GM19023 (cell line): ENCODE results near the gene NGFR.

Experiments used
- ATAC-seq: cut with Tn5 transposase; IDR thresholded peaks from one replicate; pipeline ENCODE4 v1.9.1; 2021; ENCODE audit warnings: mild to moderate bottlenecking, moderate library complexity; ENCODE audit not compliant: unreplicated experiment

The NGFR gene

DNA sequence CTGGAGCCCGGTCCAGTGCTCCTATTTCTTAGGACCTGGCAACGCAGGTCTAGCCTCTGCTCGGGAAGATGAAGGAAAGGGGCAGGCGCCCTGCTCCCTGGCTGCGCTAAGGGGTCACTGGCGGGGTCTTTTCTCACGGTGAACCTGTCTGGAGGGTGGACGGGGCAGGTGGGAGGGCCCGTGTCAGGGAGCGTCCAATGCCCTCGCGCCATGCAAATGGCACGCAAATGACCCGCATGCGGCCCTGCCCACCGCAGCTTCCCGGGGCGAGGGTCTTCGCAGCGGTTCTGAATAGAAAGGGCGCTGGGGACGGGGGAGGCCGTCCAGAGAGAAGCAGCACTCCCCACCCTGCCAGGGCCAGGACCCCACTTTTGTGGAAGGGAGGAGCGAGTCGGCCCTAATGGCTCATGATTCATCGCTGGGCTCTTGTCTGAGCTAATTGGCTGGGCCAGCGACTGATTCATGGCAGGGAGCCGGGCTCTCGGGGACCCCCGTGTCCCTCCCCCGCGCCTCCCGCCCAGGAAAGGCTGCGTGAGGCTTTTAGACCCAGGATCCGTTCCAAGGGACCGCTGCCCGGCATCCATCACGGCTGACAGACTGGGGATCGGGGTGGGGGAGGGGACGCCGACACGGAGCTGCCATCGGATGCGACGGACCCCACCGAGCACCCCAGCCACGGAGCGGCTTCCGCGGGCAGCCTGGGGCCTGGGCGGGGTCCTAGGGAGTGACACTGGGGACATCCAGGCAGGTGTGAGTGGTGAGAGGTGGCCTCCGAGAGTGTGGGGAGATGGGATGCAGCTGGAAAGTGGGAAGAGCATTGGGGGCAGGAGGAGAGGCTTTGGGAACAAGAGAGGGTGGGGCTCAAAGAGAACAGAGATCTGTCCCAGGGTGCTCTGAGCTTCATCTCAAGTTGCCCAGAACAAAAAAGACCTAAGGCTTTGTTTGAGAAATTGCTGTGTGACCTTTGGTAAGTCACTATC, 25.0 kb upstream of the NGFR start:
- no peak for ATAC-seq

GRCh38 chr17:49471089-49471683, 23.9 kb upstream of the NGFR start:
- ATAC-seq, result no peak

DNA sequence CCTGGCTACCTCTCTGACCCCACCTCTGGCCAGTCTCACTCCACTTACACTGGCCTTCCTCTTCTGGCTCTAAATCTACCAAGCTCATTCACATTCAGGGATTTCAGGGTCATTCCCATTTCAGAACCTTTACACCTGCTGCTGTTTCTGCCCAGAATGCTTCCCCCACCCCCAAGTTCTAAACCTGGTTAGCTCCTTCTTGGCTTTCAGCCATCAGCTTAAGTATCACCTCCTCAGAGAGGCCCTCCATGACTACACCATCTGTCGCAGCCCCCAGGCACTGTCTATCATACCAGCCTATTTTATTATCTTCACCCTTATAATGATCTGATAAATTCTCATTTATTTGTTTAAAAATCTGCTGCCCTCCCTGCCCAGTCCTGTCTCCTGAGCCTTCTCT, 23.3 kb upstream of the NGFR start:
- ATAC-seq, result no peak

- ATAC-seq, result no peak
Observed at GRCh38 chr17:49472527-49472926, 22.6 kb upstream of the NGFR start.

DNA sequence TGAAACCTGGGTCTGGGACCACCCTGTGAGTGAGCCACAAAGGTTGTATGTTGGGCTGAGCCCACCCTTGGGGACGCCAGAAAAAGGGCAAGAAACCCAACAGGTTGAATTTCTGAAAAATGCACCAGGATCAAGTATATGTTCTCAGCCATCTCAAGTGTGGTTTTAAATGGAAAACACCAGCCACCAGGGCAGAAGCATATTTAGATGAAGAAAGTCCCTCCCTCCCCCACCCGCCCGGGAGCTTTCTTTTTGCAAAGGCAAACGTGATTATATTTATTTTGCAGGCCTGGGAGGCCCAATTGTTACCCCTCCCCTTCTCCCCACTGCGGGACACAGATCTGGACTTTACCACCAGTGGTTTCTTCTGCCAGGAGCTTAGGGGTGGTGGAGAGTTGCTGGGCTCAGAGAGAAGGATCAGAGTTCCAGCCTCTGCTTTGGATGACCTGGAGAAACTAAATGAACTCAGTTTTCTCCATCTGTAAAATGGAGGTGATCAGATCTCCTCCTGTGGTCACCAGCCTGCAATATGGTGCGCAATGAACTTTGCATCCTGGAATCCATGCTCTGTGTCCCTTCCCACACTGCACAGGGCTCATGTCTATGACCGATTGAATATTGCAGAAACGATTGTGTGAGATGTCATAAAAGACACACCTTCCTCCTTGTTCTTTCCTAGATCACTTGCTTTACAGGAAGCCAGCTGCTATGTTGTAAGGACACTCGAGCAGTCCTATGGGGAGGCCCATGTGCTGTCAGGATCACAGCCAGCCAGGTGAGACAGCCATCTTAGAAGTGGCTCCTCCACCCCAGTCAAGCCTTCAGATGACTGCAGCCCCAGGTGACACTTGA, 21.0 kb upstream of the NGFR start:
- ATAC-seq, result no peak

GRCh38 chr17:49477709-49478108, 17.4 kb upstream of the NGFR start:
- no peak for ATAC-seq

- no peak for ATAC-seq
Observed at GRCh38 chr17:49480836-49481615, 14.1 kb upstream of the NGFR start.

DNA sequence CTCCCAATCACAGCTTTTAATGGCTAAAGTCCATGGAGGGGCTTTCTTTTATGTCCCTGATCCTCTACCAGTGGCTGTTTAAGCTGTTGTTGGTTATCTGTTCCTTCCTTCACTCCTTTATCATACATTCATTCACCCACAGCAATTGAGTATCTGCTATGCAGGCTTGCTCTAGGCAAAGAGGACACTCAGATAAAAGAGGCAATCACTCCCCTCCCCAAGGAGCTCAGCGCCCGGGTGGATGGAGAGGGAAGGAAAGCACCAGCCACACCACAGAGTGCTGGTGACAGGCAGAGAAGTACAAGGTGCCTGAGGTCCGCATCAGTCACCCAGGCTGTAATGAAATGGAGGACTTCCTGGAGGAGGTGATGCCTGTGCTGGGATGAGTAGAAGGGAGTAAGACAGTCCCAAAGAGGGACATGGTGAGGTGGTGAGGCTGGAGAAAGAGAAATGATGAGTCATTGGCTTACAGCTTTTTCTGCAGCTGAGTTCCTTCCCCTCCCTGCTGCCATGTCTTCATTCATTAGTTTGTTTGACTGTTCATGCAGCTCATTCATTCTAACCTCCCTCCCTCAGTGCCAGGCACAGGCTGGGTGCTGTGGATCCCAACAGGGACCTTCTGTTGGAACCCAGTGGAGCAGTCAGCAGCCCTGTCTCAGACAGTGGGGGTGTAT, 12.8 kb upstream of the NGFR start:
- no peak for ATAC-seq

- ATAC-seq, result no peak
Observed at GRCh38 chr17:49483599-49484509, 11.2 kb upstream of the NGFR start.

DNA sequence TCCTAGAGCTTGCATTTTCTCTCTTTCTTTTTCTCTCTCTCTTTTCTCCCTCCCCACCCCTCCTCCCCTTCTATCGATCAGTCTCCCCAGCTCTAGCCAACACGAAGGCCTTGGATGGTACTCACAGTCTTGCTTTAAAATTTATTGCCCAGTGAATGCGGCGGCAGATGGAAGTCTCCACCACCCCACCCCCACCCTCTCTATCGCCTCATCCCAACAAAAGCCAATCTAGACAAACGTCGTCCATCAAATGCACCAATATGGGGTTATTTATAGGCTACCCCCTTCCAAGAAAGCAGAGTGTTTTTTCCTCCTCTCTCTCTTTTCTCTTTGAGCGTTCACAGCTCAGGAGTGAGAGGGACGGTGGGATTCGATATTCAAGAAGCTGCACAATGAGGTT, 10.5 kb upstream of the NGFR start:
- no peak for ATAC-seq

GRCh38 chr17:49486012-49486641, 9.0 kb upstream of the NGFR start:
- ATAC-seq, result no peak

- ATAC-seq, result no peak
Observed at GRCh38 chr17:49487183-49487582, 7.9 kb upstream of the NGFR start.

DNA sequence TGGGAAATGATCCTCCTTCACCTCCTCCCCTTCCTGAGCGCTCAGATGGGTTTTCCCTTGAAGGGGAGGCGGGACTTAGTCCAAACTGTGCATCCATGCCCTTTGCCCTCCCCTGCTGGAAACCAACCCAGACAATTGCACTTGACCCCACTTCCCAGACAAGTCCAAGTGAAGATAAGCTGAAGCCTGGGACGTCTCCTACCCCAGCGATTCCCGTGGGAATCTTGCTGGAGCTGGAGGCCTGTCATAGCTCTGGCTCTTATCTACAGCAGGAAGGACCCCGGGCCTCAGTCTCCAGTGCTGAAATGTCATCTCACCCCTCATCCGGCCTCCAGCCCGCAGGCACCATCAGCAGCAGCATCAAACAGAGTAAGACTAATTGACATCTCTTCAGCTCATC, 6.5 kb upstream of the NGFR start:
- no peak for ATAC-seq

DNA sequence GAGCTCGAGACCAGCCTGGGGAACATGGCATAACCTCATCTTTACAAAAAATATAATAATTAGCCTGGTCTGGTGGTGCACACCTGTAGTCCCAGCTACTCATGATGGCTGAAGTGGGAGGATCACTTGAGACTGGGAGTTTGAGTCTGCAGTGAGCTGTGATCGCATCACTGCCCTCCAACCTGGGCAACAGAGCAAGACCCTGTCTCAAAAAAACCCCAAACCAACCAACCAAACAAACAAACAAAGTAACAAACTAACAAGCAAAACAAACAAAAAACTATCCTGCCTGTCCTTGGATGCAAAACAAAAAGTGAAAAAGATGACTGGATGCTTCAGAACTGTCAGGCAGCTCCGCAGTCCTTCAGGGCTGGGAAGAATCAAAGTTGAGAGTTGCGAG, 5.7 kb upstream of the NGFR start:
- no peak for ATAC-seq

DNA sequence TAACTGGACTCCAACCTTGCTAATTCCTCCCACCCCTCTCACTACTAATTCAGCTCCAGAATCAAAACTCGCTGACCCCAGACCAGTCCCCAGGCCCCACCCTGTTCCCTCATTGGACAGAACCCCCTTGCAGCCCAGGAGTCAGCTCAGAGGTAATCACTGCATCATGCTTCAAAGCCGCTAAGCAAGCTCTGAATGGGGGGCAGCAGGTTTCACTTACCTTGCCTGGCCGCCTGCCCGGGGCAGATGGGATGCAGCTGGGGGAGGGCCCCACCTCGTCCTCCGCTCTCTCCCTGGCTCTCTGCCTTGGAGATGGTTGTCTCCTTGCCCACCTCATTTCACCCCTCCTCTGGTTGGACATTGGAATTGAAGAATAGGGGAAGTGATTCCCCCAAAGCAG, 4.8 kb upstream of the NGFR start:
- no peak for ATAC-seq

DNA sequence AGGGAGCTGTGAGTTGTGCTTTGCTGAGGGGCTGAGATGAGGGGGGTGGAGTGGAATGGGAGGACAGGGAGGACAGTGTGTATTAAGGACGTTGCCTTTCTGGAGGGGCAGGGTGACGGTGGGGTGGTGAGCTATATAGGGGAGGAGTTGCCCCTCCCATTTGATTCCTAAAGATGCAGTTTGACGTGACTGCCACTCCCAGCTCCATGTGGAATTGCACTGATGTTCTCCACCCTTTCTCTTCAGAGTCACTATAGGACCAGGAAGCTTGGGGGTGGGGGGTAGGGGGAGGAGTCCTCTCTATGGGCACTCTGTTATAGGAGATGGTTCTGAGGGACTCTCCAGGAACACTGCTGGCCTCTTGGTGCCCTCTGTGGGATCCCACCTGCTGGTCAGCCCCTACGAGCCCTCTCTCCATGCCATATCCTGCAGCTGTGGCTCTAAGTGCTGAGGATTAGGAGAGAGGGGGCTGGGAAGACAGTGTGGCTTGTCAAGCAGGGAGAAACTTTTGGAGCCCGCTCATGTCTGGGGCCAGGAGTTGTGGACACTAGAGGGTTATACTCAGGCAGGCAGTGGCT, 3.8 kb upstream of the NGFR start:
- no peak for ATAC-seq

GRCh38 chr17:49494399-49494985, 601 bp upstream of the NGFR start:
- ATAC-seq, result no peak

DNA sequence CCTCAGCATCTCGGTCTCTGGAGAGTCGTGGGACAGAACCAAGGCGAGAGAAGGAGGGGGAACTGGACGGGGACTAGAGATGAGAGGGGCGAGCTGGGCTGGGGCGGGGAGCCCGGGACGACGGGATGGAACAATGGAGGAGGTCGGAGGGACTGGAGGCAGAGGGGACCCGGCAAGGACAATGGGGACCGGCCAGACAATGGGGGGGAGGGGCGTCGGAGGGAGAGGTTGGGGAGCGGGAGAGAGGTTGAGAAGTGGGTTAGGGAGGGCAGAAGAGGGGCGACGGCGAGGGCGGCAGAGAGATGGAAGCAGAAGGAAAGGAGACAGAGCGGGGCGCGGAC, 719 bp downstream of the NGFR start:
- no peak for ATAC-seq
